Measurements from ENCODE around the gene GRIK3. TPM values are rescaled to one million over a fixed set of nuclear protein-coding genes. Genes with fewer than 3 reads are reported as not detected.
"Not testable (repeated sequence)": the region's sequence is repeated elsewhere in the genome, so short reads cannot be mapped to it uniquely, and the experiment has no call there.

Gene GRIK3
- total RNA-seq, 2 donors from 2014 or later: 0.14 TPM

DNA sequence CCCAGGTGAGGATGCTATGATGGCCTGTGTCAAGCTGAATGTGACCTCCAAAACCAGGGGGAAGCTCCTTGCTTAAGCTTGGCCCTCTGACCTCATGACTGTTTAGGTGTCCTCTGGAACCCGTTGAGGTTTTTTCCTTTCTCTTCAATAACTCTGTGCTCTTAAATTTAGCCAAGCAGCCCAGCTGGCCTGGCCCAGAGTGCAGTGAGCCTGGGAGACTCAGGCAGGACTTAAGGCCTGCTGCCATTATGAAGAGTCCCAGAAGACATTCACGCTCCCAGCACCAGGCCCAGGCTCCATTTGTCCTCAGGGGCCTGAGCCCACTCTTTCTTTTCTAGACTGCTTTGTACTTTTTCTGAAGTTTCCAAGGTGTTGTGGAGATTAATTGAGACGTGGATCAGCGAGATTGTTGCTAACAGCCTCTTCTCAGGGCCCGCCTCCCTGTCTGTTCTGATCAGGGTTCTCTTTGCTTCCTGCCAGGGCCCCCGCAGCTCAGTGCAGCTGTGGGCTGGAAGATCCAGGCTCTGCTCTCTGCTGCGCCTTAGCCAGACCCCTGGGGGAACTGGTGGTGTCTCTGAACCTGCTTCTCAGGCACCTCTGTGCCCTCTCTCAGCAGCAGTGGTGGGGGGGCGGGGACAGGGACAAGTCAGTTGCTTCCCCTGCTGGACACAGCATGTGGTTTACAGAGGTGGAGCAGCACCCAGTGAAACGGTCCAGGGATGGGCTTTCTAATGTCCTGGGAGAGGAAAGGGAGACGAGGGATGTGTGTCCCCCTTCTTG lies 124.2 kb downstream of the GRIK3 start:
- ATAC-seq (ENCODE audit: insufficient number of reproducible peaks, low FRiP score, low read depth): no peak
- H3K9me3 ChIP-seq: no peaks in the 10 kb centered on the region
- no peaks in the 10 kb centered on the region for H3K4me1 ChIP-seq (ENCODE audit: control insufficient read depth in 1 of 2, low read depth in 2 of 2)
- no peaks in the 10 kb centered on the region for H3K27me3 ChIP-seq (replicated peaks; ENCODE audit: insufficient read depth)
- no peaks in the 10 kb centered on the region for H3K36me3 ChIP-seq
- H3K27ac ChIP-seq: no peak overlapping the region
- TF ChIP-seq, protein P1, sequence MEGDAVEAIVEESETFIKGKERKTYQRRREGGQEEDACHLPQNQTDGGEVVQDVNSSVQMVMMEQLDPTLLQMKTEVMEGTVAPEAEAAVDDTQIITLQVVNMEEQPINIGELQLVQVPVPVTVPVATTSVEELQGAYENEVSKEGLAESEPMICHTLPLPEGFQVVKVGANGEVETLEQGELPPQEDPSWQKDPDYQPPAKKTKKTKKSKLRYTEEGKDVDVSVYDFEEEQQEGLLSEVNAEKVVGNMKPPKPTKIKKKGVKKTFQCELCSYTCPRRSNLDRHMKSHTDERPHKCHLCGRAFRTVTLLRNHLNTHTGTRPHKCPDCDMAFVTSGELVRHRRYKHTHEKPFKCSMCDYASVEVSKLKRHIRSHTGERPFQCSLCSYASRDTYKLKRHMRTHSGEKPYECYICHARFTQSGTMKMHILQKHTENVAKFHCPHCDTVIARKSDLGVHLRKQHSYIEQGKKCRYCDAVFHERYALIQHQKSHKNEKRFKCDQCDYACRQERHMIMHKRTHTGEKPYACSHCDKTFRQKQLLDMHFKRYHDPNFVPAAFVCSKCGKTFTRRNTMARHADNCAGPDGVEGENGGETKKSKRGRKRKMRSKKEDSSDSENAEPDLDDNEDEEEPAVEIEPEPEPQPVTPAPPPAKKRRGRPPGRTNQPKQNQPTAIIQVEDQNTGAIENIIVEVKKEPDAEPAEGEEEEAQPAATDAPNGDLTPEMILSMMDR (IDR thresholded peaks at IDR 0.05): no peak
- DNase-seq (ENCODE audit: low spot score): no peak
- H3K4me3 ChIP-seq: no peak overlapping the region

DNA sequence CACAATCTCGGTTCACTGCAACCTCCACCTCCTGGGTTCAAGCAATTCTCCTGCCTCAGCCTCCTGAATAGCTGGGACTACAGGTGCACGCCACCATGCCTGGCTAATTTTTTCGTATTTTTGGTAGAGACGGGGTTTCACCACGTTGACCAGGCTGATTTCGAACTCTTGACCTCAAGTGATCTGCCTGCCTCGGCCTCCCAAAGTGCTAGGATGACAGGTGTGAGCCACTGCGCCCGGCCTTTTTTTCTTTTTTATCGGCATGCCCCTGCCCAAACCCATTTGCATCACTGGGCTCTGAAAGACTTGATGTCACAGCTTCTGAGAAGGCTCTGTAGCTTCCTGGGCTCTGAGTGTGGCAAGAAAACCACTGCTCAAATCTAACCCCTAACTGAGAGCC lies 125.0 kb downstream of the GRIK3 start:
- ATAC-seq (ENCODE audit: insufficient number of reproducible peaks, low FRiP score, low read depth); H3K4me1 ChIP-seq (ENCODE audit: control insufficient read depth in 1 of 2, low read depth in 2 of 2); H3K4me3 ChIP-seq; H3K36me3 ChIP-seq; DNase-seq (ENCODE audit: low spot score); H3K27me3 ChIP-seq (replicated peaks; ENCODE audit: insufficient read depth); H3K27ac ChIP-seq; H3K9me3 ChIP-seq: not testable (repeated sequence)

DNA sequence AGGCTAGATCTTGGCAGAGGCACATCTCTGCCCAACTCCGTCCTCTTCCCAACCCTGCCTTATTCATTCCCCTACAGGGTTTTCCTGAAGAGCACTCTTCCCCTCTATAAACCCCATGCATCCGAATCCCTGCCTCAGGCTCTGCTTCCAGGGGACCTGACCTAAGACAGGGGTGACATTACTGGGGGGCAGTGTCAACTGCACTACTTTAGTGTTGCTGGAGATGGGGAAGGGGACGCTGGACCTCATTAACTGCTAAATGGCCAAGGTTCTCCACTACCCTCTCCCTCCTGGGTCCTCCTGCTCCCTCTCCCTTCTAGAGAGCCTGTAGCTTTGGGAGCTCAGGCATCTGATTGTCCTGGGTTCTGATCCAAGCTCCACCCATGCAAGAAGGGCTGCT lies 126.2 kb downstream of the GRIK3 start:
- DNase-seq (ENCODE audit: low spot score): no peak
- Histone ChIP-seq H3K27ac (no peak overlapping the region), H3K4me1 (ENCODE audit: control insufficient read depth in 1 of 2, low read depth in 2 of 2) (no peaks in the 10 kb centered on the region), H3K9me3 (no peaks in the 10 kb centered on the region), H3K4me3 (no peak overlapping the region), H3K36me3 (no peaks in the 10 kb centered on the region), H3K27me3 (replicated peaks; ENCODE audit: insufficient read depth) (no peaks in the 10 kb centered on the region)
- TF ChIP-seq, protein P1 (IDR thresholded peaks at IDR 0.05): no peak
- no peak for ATAC-seq (ENCODE audit: insufficient number of reproducible peaks, low FRiP score, low read depth)

DNA sequence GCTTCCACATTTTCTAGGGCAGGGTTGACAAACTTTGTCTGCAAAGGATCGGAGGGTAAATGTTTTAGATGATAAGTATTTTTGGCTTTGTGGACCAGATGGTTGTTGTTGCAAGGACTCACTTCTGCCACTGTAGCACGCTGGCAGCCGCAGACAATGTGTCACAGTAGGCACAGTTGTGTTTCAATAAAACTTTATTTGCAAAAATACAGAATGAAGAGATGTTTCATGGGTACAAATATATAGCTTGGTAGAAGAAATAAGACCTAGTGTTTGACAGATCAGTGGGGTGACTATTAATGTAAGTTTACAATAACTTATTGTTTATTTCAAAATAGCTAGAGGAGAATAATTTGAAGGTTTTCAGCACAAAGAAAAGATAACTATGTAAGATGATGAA lies 127.8 kb downstream of the GRIK3 start:
- no peaks in the 10 kb centered on the region for H3K36me3 ChIP-seq
- H3K27ac ChIP-seq: no peak overlapping the region
- H3K4me1 ChIP-seq (ENCODE audit: control insufficient read depth in 1 of 2, low read depth in 2 of 2): no peaks in the 10 kb centered on the region
- DNase-seq (ENCODE audit: low spot score) (no peak), ATAC-seq (ENCODE audit: insufficient number of reproducible peaks, low FRiP score, low read depth) (no peak)
- TF ChIP-seq, protein P1 (IDR thresholded peaks at IDR 0.05): no peak
- no peaks in the 10 kb centered on the region for H3K9me3 ChIP-seq
- H3K4me3 ChIP-seq: no peak overlapping the region
- H3K27me3 ChIP-seq (replicated peaks; ENCODE audit: insufficient read depth): no peaks in the 10 kb centered on the region

DNA sequence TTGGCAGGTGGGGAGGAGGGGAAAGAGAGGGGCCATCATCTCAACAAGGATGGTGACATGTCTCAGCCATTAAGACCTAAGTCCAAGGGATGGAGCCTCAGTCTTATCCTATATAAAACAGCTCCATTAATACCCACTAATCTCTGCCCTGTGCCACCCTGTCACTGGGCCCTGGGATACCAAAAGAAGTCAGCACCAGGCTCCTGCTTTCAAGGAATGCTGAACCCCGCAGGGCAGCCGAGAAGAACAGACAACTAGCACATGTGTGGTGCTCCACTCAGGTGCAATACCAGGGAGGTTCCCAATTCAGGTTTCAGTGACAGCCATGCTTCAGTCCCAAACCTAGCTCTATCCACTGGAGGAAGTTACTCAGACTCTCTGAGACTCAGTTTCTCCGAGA lies 128.4 kb downstream of the GRIK3 start:
- Histone ChIP-seq H3K4me3 (no peak overlapping the region), H3K9me3 (no peaks in the 10 kb centered on the region), H3K27ac (no peak overlapping the region), H3K36me3 (no peaks in the 10 kb centered on the region), H3K4me1 (ENCODE audit: control insufficient read depth in 1 of 2, low read depth in 2 of 2) (no peaks in the 10 kb centered on the region), H3K27me3 (replicated peaks; ENCODE audit: insufficient read depth) (no peaks in the 10 kb centered on the region)
- TF ChIP-seq, protein P1 (IDR thresholded peaks at IDR 0.05): no peak
- DNase-seq (ENCODE audit: low spot score): no peak
- no peak for ATAC-seq (ENCODE audit: insufficient number of reproducible peaks, low FRiP score, low read depth)

DNA sequence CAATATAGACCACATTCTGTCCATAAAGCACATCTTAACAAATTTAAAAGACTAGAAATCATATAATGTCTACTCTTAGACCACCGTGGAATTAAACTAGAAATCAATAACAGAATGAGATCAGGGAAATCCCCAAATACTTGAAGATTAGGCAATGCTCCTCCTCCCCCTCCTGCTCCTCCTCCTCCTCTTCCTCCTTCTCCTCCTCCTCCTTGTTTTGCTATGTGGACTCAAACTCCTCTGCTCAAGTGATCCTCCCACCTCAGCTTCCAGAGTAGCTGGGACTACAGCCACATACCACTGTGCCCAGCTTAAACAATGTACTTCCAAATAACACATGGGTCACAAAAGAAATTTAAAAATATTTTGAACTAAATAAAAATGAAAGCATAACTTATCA lies 134.2 kb downstream of the GRIK3 start:
- DNase-seq (ENCODE audit: low spot score) (no peak), ATAC-seq (ENCODE audit: insufficient number of reproducible peaks, low FRiP score, low read depth) (no peak)
- H3K9me3 ChIP-seq: peaks cover 6% of the 10 kb centered on the region
- no peaks in the 10 kb centered on the region for H3K36me3 ChIP-seq
- no peak overlapping the region for H3K4me3 ChIP-seq
- no peak overlapping the region for H3K27ac ChIP-seq
- H3K27me3 ChIP-seq (replicated peaks; ENCODE audit: insufficient read depth): no peaks in the 10 kb centered on the region
- TF ChIP-seq, protein P1 (IDR thresholded peaks at IDR 0.05): no peak
- no peaks in the 10 kb centered on the region for H3K4me1 ChIP-seq (ENCODE audit: control insufficient read depth in 1 of 2, low read depth in 2 of 2)

DNA sequence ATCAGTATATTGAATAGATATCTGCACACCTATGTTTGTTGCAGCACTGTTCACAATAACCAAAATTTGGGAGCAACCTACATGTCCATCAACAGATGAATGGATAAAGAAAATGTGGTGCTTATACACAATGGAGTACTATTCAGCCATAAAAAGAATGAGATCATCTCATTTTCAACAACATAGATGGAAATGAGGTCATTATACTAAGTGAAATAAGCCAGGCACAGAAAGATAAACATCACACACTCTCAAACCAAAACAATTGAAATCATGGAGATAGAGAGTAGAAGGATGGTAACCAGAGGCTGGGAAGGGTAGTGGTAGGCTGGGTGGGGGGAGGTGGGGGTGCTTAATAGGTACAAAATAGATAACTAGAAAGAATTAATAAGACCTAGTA lies 136.5 kb downstream of the GRIK3 start:
- not testable (repeated sequence) for H3K4me3 ChIP-seq; H3K27ac ChIP-seq; H3K36me3 ChIP-seq; DNase-seq (ENCODE audit: low spot score); H3K27me3 ChIP-seq (replicated peaks; ENCODE audit: insufficient read depth); ATAC-seq (ENCODE audit: insufficient number of reproducible peaks, low FRiP score, low read depth); H3K9me3 ChIP-seq; H3K4me1 ChIP-seq (ENCODE audit: control insufficient read depth in 1 of 2, low read depth in 2 of 2)

All from thoracic aorta (tissue), 2 donors.